Measurements from ENCODE around the gene CD93.

GRCh38 chr20:23129891-23130621, 43.9 kb upstream of the CD93 start:
- TF ChIP-seq POLR2A (IDR thresholded peaks at IDR 0.05) (no peak), CTCF (IDR thresholded peaks at IDR 0.05) (no peak)
